A549 (cell line): ENCODE measurements around the gene FOLR1.

Experiments
- EP300 ChIP-seq, 2 experiments: fragments of >200 bp; sonication (Bioruptor Twin); formaldehyde crosslinking; IDR thresholded peaks; 2 replicates in 1 of 2; 3 replicates in 1 of 2; pipeline ENCODE4 v1.6.1; 2016 to 2017
- JUNB ChIP-seq: fragments of >200 bp; sonication (Bioruptor Twin); formaldehyde crosslinking; IDR thresholded peaks from 2 replicates; pipeline ENCODE4 v1.6.1; 2016
- MAFK ChIP-seq: fragments of 450-650 bp; IDR thresholded peaks from 2 replicates; pipeline ENCODE4 v1.6.1; 2014; ENCODE audit not compliant: partially characterized antibody
- MAZ ChIP-seq: fragments of 150-350 bp; IDR thresholded peaks from 2 replicates; pipeline ENCODE4 v1.6.1; 2014; ENCODE audit warnings: antibody characterized with exemption, low read depth, low read length, borderline replicate concordance
- POLR2A ChIP-seq: IDR thresholded peaks from 2 replicates; pipeline ENCODE4 v1.6.1; 2012; ENCODE audit warnings: mild to moderate bottlenecking, low read length
- REST ChIP-seq: fragments of 200-600 bp; sonication (generic); IDR thresholded peaks from 2 replicates; pipeline ENCODE4 v1.6.1; 2016; ENCODE audit warnings: antibody characterized with exemption, mild to moderate bottlenecking, moderate library complexity
- RFX5 ChIP-seq: fragments of 450-650 bp; IDR thresholded peaks from 2 replicates; pipeline ENCODE4 v1.7.1; 2014; ENCODE audit warnings: antibody characterized with exemption, mild to moderate bottlenecking, moderate library complexity
- SMC3 ChIP-seq: fragments of >200 bp; sonication (Bioruptor Twin); formaldehyde crosslinking; IDR thresholded peaks from 3 replicates; pipeline ENCODE4 v1.6.1; 2018; ENCODE audit warnings: inconsistent platforms
- USF2 ChIP-seq: fragments of 450-650 bp; IDR thresholded peaks from 2 replicates; pipeline ENCODE4 v1.6.1; 2014; ENCODE audit warnings: antibody characterized with exemption
- ZC3H11A ChIP-seq: fragments of 450-650 bp; IDR thresholded peaks from 2 replicates; pipeline ENCODE4 v1.6.1; 2014; ENCODE audit warnings: antibody characterized with exemption, mild to moderate bottlenecking
- TF ChIP-seq, protein P1 (sequence below): fragments of >200 bp; sonication (Bioruptor Twin); formaldehyde crosslinking; IDR thresholded peaks from 3 replicates; pipeline ENCODE4 v1.5.1; 2016
- TF ChIP-seq, protein P2 (sequence below): fragments of >200 bp; sonication (Bioruptor Twin); formaldehyde crosslinking; IDR thresholded peaks from 3 replicates; pipeline ENCODE4 v1.6.1; 2016

DNA sequence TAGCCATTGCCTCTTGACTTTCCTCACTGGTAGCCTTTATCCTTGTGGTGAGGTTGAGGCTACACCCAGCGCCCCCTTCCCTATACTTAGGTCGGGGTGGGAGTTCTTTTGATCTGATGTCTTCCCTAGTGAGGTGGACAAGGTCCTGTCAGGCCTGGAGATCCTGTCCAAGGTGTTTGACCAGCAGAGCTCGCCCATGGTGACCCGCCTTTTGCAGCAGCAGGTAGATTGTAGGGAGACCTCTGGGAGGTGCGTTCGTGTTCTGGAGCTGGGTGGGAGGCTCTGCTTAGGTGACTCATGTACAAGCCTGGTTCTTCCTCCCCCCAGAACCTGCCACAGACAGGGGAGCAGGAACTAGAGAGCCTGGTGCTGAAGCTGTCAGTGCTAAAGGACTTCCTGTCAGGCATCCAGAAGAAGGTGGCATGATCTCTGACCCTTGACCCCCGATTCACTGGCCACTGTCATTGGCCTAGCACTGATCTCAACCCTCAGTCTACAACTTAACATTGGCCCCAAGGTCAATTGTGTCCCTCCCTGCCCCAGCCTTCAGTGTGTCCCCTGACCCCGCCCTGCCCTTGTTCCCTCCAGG lies 37.5 kb downstream of the FOLR1 start:
- TF ChIP-seq, protein P1, sequence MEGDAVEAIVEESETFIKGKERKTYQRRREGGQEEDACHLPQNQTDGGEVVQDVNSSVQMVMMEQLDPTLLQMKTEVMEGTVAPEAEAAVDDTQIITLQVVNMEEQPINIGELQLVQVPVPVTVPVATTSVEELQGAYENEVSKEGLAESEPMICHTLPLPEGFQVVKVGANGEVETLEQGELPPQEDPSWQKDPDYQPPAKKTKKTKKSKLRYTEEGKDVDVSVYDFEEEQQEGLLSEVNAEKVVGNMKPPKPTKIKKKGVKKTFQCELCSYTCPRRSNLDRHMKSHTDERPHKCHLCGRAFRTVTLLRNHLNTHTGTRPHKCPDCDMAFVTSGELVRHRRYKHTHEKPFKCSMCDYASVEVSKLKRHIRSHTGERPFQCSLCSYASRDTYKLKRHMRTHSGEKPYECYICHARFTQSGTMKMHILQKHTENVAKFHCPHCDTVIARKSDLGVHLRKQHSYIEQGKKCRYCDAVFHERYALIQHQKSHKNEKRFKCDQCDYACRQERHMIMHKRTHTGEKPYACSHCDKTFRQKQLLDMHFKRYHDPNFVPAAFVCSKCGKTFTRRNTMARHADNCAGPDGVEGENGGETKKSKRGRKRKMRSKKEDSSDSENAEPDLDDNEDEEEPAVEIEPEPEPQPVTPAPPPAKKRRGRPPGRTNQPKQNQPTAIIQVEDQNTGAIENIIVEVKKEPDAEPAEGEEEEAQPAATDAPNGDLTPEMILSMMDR: no peak
- TF ChIP-seq RFX5 (no peak), ZC3H11A (no peak), MAFK (no peak), JUNB (no peak), SMC3 (no peak), EP300 (IDR thresholded peaks at IDR 0.05) (no peak), POLR2A (no peak), REST (no peak), MAZ (no peak), USF2 (no peak)
- TF ChIP-seq, protein P2, sequence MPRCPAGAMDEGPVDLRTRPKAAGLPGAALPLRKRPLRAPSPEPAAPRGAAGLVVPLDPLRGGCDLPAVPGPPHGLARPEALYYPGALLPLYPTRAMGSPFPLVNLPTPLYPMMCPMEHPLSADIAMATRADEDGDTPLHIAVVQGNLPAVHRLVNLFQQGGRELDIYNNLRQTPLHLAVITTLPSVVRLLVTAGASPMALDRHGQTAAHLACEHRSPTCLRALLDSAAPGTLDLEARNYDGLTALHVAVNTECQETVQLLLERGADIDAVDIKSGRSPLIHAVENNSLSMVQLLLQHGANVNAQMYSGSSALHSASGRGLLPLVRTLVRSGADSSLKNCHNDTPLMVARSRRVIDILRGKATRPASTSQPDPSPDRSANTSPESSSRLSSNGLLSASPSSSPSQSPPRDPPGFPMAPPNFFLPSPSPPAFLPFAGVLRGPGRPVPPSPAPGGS: no peak
